Measurements from ENCODE around the gene CYP2J2.

The CYP2J2 gene

GRCh38 chr1:59967780-59968179, 41.2 kb upstream of the CYP2J2 start:
- Mint-ChIP-seq H3K4me3 (no peak overlapping the region), H3K4me1 (peaks cover 18% of the 10 kb centered on the region), H3K36me3 (ENCODE audit: low read depth) (no peaks in the 10 kb centered on the region), H3K27ac (no peak overlapping the region), H3K27me3 (ENCODE audit: low read depth, poor library complexity) (peaks cover 19% of the 10 kb centered on the region), H3K9me3 (no peaks in the 10 kb centered on the region)
- TF ChIP-seq, protein P1, sequence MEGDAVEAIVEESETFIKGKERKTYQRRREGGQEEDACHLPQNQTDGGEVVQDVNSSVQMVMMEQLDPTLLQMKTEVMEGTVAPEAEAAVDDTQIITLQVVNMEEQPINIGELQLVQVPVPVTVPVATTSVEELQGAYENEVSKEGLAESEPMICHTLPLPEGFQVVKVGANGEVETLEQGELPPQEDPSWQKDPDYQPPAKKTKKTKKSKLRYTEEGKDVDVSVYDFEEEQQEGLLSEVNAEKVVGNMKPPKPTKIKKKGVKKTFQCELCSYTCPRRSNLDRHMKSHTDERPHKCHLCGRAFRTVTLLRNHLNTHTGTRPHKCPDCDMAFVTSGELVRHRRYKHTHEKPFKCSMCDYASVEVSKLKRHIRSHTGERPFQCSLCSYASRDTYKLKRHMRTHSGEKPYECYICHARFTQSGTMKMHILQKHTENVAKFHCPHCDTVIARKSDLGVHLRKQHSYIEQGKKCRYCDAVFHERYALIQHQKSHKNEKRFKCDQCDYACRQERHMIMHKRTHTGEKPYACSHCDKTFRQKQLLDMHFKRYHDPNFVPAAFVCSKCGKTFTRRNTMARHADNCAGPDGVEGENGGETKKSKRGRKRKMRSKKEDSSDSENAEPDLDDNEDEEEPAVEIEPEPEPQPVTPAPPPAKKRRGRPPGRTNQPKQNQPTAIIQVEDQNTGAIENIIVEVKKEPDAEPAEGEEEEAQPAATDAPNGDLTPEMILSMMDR (IDR thresholded peaks at IDR 0.05): no peak
- DNase-seq: no peak

DNA sequence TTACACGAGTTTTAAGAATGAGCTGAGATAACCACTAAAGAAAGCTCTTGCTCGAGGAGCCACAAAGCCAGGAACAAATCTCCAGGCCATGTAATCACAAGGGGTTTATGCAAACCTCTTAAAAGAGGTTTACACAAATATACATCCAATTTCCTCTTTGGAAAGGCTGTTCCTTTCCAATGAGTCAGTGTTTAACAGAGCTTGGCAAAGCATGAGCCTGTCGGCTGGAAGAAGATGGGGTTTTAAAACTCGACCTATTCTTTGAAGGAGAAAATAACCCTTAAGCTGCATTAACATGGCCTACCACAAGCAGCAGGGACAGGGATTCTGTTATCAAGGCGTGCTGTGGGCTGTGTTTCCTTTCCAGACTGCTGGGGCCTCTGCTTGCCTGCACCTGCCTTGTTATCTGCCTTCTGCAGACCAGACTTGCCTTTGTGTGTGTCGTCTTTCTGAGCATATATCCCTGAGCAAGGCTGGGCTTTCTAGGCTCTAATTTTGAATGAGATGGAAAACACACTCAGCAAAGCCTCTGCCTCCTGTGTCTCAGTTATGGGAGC, 40.6 kb upstream of the CYP2J2 start:
- no peak for DNase-seq
- no peaks in the 10 kb centered on the region for H3K9me3 Mint-ChIP-seq
- peaks cover 14% of the 10 kb centered on the region for H3K27me3 Mint-ChIP-seq (ENCODE audit: low read depth, poor library complexity)
- no peaks in the 10 kb centered on the region for H3K36me3 Mint-ChIP-seq (ENCODE audit: low read depth)
- no peak overlapping the region for H3K27ac Mint-ChIP-seq
- peaks cover 18% of the 10 kb centered on the region for H3K4me1 Mint-ChIP-seq
- no peak overlapping the region for H3K4me3 Mint-ChIP-seq
- TF ChIP-seq, protein P1 (IDR thresholded peaks at IDR 0.05): no peak

- TF ChIP-seq, protein P1 (IDR thresholded peaks at IDR 0.05): no peak
- Mint-ChIP-seq H3K4me1 (no peaks in the 10 kb centered on the region), H3K27me3 (ENCODE audit: low read depth, poor library complexity) (peaks cover 14% of the 10 kb centered on the region), H3K4me3 (no peak overlapping the region), H3K36me3 (ENCODE audit: low read depth) (no peaks in the 10 kb centered on the region), H3K9me3 (no peaks in the 10 kb centered on the region), H3K27ac (no peak overlapping the region)
- DNase-seq: no peak
Measured at GRCh38 chr1:59952065-59952464, 25.5 kb upstream of the CYP2J2 start.

GRCh38 chr1:59949648-59950047, 23.1 kb upstream of the CYP2J2 start:
- no peak overlapping the region for H3K4me3 Mint-ChIP-seq
- H3K9me3 Mint-ChIP-seq: no peaks in the 10 kb centered on the region
- H3K36me3 Mint-ChIP-seq (ENCODE audit: low read depth): no peaks in the 10 kb centered on the region
- peaks cover 14% of the 10 kb centered on the region for H3K27me3 Mint-ChIP-seq (ENCODE audit: low read depth, poor library complexity)
- H3K4me1 Mint-ChIP-seq: no peaks in the 10 kb centered on the region
- DNase-seq: no peak
- H3K27ac Mint-ChIP-seq: no peak overlapping the region
- TF ChIP-seq, protein P1 (IDR thresholded peaks at IDR 0.05): no peak

- TF ChIP-seq, protein P1 (IDR thresholded peaks at IDR 0.05): no peak
- Mint-ChIP-seq H3K36me3 (ENCODE audit: low read depth) (no peaks in the 10 kb centered on the region), H3K27ac (no peak overlapping the region), H3K4me3 (no peak overlapping the region), H3K9me3 (no peaks in the 10 kb centered on the region), H3K4me1 (no peaks in the 10 kb centered on the region), H3K27me3 (ENCODE audit: low read depth, poor library complexity) (peaks cover 14% of the 10 kb centered on the region)
- DNase-seq: no peak
Measured at GRCh38 chr1:59948990-59949389, 22.4 kb upstream of the CYP2J2 start.
